Peyer's patch (tissue), 4 donors: ENCODE measurements around the gene GABRA5. TPM values are rescaled to one million over a fixed set of nuclear protein-coding genes. Genes with fewer than 3 reads are reported as not detected.

ENCODE experiments used
- DNase-seq, 3 donors: peaks; one replicate each; pipeline ENCODE4 v3.0.0-alpha.2; 2017 to 2019
- H3K27ac ChIP-seq, 4 donors: fragments of 200-600 bp; sonication (generic); one replicate each; pipeline ENCODE4 v1.5.1; 2016 to 2019
- H3K27me3 ChIP-seq, 2 donors: fragments of 200-600 bp; sonication (generic); one replicate each; pipeline ENCODE4 v1.5.1; 2019
- H3K36me3 ChIP-seq, 3 donors: fragments of 200-600 bp; sonication (generic); one replicate each; pipeline ENCODE4 v1.5.1; 2016 to 2019
- H3K4me1 ChIP-seq, 4 donors: fragments of 200-600 bp; sonication (generic); one replicate each; pipeline ENCODE4 v1.5.1; 2016 to 2019
- H3K4me3 ChIP-seq, 4 donors: fragments of 200-600 bp; sonication (generic); 1 replicate in 3 of 4; 2 replicates in 1 of 4; pipeline ENCODE4 v1.5.1; 2016 to 2019; ENCODE audit warnings: mild to moderate bottlenecking in 1 of 4
- H3K9me3 ChIP-seq, 4 donors: fragments of 200-600 bp; sonication (generic); one replicate each; pipeline ENCODE4 v1.5.1; 2016 to 2019; ENCODE audit warnings: mild to moderate bottlenecking in 1 of 4
- POLR2A ChIP-seq, 2 donors: fragments of 450-650 bp; IDR thresholded peaks; one replicate each; pipeline ENCODE4 v1.5.1; 2017; ENCODE audit warnings: antibody characterized with exemption in 2 of 2, mild to moderate bottlenecking in 2 of 2, moderate library complexity in 2 of 2
- total RNA-seq, 4 donors: library from RNA; depleted of rRNA; stranded (reverse); fragments of >200 nt; gene quantifications; one replicate each; pipeline ENCODE4 v1.1.0, GENCODE V29; 2016
- TF ChIP-seq, protein P1 (sequence below), 6 experiments: fragments of 450-650 bp in 4 of 6; fragments of 200-600 bp in 2 of 6; sonication (generic) in 1 of 6; IDR thresholded peaks; one replicate each; pipeline ENCODE4 v1.5.1; 2017 to 2019; ENCODE audit warnings: antibody characterized with exemption in 6 of 6, mild to moderate bottlenecking in 3 of 6, moderate library complexity in 1 of 6

The GABRA5 gene
- total RNA-seq, 4 donors from 2014 or later: not detected

- no peaks in the 10 kb centered on the region for H3K4me1 ChIP-seq
- H3K27me3 ChIP-seq: no peaks in the 10 kb centered on the region
- H3K4me3 ChIP-seq: no peak overlapping the region
- no peak overlapping the region for H3K27ac ChIP-seq
- no peaks in the 10 kb centered on the region for H3K9me3 ChIP-seq
- no peaks in the 10 kb centered on the region for H3K36me3 ChIP-seq
- no peak for DNase-seq
- TF ChIP-seq, protein P1, sequence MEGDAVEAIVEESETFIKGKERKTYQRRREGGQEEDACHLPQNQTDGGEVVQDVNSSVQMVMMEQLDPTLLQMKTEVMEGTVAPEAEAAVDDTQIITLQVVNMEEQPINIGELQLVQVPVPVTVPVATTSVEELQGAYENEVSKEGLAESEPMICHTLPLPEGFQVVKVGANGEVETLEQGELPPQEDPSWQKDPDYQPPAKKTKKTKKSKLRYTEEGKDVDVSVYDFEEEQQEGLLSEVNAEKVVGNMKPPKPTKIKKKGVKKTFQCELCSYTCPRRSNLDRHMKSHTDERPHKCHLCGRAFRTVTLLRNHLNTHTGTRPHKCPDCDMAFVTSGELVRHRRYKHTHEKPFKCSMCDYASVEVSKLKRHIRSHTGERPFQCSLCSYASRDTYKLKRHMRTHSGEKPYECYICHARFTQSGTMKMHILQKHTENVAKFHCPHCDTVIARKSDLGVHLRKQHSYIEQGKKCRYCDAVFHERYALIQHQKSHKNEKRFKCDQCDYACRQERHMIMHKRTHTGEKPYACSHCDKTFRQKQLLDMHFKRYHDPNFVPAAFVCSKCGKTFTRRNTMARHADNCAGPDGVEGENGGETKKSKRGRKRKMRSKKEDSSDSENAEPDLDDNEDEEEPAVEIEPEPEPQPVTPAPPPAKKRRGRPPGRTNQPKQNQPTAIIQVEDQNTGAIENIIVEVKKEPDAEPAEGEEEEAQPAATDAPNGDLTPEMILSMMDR (IDR thresholded peaks at IDR 0.05): no peak
- TF ChIP-seq POLR2A (IDR thresholded peaks at IDR 0.05): no peak
Measured at GRCh38 chr15:26983822-26984221, 117.0 kb downstream of the GABRA5 start.

DNA sequence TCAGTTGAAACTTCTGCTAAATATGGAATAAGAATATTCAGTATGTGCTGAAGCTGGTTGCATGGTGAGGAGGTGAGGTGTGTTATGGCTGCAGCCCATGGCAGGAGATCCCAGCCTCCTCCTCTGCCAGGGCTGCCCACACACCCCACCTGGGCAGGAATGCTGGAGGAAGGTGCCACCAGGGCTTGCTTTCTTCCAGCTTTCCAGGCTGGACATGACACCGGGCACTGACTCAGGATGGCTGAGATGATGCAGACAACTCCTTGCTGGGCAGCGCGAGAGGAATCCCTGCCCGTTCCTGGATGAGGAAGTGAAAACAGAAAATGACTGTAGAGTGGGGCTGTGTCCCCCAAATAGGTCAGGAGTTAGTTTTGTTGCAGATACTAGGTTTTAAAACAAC lies 118.2 kb downstream of the GABRA5 start:
- H3K4me3 ChIP-seq: no peak overlapping the region
- H3K36me3 ChIP-seq: no peaks in the 10 kb centered on the region
- H3K27me3 ChIP-seq: no peaks in the 10 kb centered on the region
- no peak for TF ChIP-seq POLR2A (IDR thresholded peaks at IDR 0.05)
- TF ChIP-seq, protein P1 (IDR thresholded peaks at IDR 0.05): no peak
- no peaks in the 10 kb centered on the region for H3K4me1 ChIP-seq
- no peak overlapping the region for H3K27ac ChIP-seq
- no peak for DNase-seq
- H3K9me3 ChIP-seq: no peaks in the 10 kb centered on the region

- TF ChIP-seq POLR2A (IDR thresholded peaks at IDR 0.05): no peak
- TF ChIP-seq, protein P1 (IDR thresholded peaks at IDR 0.05): no peak
- H3K4me1 ChIP-seq: no peaks in the 10 kb centered on the region
- H3K4me3 ChIP-seq: no peak overlapping the region
- DNase-seq: no peak
- H3K9me3 ChIP-seq: no peaks in the 10 kb centered on the region
- no peaks in the 10 kb centered on the region for H3K27me3 ChIP-seq
- H3K36me3 ChIP-seq: no peaks in the 10 kb centered on the region
- H3K27ac ChIP-seq: no peak overlapping the region
Measured at GRCh38 chr15:26996250-26996649, 129.4 kb downstream of the GABRA5 start.

Other genes starting within 250 kb of the GABRA5 start
- 1 to 10 TPM in 3 of 4 donors, under 1 TPM in 1; 0.67 to 3.2 (median 2.2) TPM for gene GABRB3, start 94.0 kb upstream of the GABRA5 start, total RNA-seq
- gene GABRG3, start 104.1 kb downstream of the GABRA5 start, total RNA-seq: not detected